ENCODE measurements around the gene PSME3IP1.

DNA sequence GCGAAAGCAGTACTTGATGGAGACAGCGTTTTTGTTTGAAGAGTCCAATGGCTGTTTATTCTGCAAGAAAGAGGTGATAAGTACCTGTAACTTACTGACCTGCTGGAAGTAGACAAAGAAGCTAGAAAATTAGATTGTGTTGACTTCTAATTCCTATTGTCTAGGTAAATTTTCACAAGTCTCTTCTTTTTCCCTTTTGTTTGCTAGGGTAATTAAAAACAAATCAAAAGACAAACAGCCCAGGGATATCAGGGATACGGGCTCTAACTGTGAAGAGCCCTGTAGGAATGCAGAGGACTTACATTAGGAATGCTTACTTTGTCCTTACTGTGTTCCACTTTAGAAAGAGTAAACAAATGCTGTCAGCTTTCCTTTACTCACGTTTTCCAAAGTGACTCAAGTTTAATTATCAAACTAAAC lies 7.0 kb downstream of the PSME3IP1 start:
- TF ChIP-seq, protein P1, sequence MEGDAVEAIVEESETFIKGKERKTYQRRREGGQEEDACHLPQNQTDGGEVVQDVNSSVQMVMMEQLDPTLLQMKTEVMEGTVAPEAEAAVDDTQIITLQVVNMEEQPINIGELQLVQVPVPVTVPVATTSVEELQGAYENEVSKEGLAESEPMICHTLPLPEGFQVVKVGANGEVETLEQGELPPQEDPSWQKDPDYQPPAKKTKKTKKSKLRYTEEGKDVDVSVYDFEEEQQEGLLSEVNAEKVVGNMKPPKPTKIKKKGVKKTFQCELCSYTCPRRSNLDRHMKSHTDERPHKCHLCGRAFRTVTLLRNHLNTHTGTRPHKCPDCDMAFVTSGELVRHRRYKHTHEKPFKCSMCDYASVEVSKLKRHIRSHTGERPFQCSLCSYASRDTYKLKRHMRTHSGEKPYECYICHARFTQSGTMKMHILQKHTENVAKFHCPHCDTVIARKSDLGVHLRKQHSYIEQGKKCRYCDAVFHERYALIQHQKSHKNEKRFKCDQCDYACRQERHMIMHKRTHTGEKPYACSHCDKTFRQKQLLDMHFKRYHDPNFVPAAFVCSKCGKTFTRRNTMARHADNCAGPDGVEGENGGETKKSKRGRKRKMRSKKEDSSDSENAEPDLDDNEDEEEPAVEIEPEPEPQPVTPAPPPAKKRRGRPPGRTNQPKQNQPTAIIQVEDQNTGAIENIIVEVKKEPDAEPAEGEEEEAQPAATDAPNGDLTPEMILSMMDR (conservative IDR thresholded peaks at IDR 0.05; ENCODE audit: low read length), result no peak
- TF ChIP-seq EZH2phosphoT487 (IDR thresholded peaks at IDR 0.05; ENCODE audit: borderline replicate concordance), result no peak
